Measurements from ENCODE around the gene TTC28. TPM values are rescaled to one million over a fixed set of nuclear protein-coding genes. Genes with fewer than 3 reads are reported as not detected.
"Not testable (repeated sequence)": the region's sequence is repeated elsewhere in the genome, so short reads cannot be mapped to it uniquely, and the experiment has no call there.

The TTC28 gene
- total RNA-seq, 1 experiment from 2014 or later, result 11.2 TPM

DNA sequence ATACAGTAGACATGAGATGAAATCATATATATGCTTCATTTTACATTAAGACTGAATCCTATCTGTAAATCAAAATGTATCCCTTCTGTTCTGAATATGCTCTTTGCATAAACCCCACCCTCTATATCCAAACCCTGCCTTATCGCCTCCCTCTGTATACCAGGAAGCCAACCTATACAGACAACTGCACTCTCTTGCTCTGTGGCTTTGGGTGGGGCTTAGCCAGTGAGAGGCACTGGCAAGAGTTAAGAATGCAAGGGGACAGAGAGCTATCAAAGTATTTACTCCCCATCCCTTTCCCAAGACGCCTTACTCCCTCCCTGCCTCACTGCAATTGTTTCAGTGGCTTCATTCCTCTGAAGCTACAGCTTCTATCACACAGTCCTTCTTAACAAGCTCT is 309.8 kb downstream of the TTC28 start:
- no peaks in the 10 kb centered on the region for H3K27me3 ChIP-seq (ENCODE audit: low read length)
- H3K4me3 ChIP-seq (ENCODE audit: low read length), result no peak overlapping the region
- H3K27ac ChIP-seq (ENCODE audit: low read length), result no peak overlapping the region
- no peaks in the 10 kb centered on the region for H3K79me2 ChIP-seq (ENCODE audit: low read length)
- H3K36me3 ChIP-seq (ENCODE audit: insufficient read depth, low read length), result no peaks in the 10 kb centered on the region
- H4K20me1 ChIP-seq (ENCODE audit: insufficient read depth, low read depth, low read length), result 0 out of 2 replicates have a peak, but pooled peaks cover 6% of the 10 kb centered on the region
- H3K9ac ChIP-seq (ENCODE audit: low read length), result no peak overlapping the region
- H3K4me2 ChIP-seq (ENCODE audit: low read depth, low read length, poor library complexity, severe bottlenecking), result no peak overlapping the region
- H3K9me2 ChIP-seq (replicated peaks; ENCODE audit: insufficient read depth, low read length), result no peaks in the 10 kb centered on the region
- H2AFZ ChIP-seq (ENCODE audit: low read length), result no peak overlapping the region
- no peaks in the 10 kb centered on the region for H3K4me1 ChIP-seq (ENCODE audit: low read length)
- no peaks in the 10 kb centered on the region for H3K9me3 ChIP-seq (ENCODE audit: low read length)
- DNase-seq, result no peak

DNA sequence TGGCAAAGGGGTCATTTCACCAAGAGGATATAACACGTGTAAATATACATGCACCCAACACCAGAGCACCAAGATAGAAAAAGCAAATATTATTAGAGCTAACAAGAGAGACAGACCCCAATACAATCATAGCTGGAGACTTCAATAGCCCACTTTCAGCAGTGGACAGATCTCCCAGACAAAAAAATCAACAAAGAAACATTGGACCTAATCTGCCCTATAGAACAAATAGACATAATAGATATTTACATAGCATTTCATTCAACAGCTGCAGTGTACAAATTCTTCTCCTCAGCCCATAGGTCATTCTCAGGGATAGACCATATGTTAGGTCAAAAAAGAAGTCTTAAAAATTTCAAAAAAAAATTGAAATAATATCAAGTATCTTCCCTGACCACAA is 312.8 kb downstream of the TTC28 start:
- H3K9ac ChIP-seq (ENCODE audit: low read length), result no peak overlapping the region
- H3K79me2 ChIP-seq (ENCODE audit: low read length), result no peaks in the 10 kb centered on the region
- no peaks in the 10 kb centered on the region for H3K9me3 ChIP-seq (ENCODE audit: low read length)
- no peak for DNase-seq
- no peaks in the 10 kb centered on the region for H3K4me1 ChIP-seq (ENCODE audit: low read length)
- no peak overlapping the region for H3K27ac ChIP-seq (ENCODE audit: low read length)
- H3K4me3 ChIP-seq (ENCODE audit: low read length), result no peak overlapping the region
- H3K9me2 ChIP-seq (replicated peaks; ENCODE audit: insufficient read depth, low read length), result no peaks in the 10 kb centered on the region
- H4K20me1 ChIP-seq (ENCODE audit: insufficient read depth, low read depth, low read length), result 0 out of 2 replicates have a peak, but pooled peaks cover under 1% of the 10 kb centered on the region
- H2AFZ ChIP-seq (ENCODE audit: low read length), result no peak overlapping the region
- H3K36me3 ChIP-seq (ENCODE audit: insufficient read depth, low read length), result no peaks in the 10 kb centered on the region
- H3K4me2 ChIP-seq (ENCODE audit: low read depth, low read length, poor library complexity, severe bottlenecking), result no peak overlapping the region
- H3K27me3 ChIP-seq (ENCODE audit: low read length), result no peaks in the 10 kb centered on the region

DNA sequence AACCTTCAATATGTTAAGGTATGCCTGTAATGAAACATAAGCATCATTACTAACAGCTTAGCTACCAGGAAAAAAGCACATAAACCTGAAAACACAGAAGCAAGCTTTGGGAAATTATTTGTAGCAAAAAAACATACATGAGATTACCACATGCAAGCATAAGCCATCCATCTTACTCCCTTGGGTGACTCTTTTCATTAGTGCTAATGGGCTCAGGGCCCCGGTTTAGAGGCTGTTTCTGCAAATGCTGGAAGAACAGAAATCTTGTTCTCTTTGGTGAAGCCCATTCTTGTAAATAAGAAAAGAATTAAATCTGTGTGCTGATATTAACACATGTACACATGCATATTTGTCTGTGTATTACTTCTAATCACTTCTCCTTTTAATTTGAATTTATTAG is 314.3 kb downstream of the TTC28 start:
- Histone ChIP-seq H3K79me2 (ENCODE audit: low read length) (no peaks in the 10 kb centered on the region), H3K4me2 (ENCODE audit: low read depth, low read length, poor library complexity, severe bottlenecking) (no peak overlapping the region), H2AFZ (ENCODE audit: low read length) (no peak overlapping the region), H3K36me3 (ENCODE audit: insufficient read depth, low read length) (no peaks in the 10 kb centered on the region), H3K9me2 (replicated peaks; ENCODE audit: insufficient read depth, low read length) (no peaks in the 10 kb centered on the region), H3K27ac (ENCODE audit: low read length) (no peak overlapping the region), H3K9ac (ENCODE audit: low read length) (no peak overlapping the region), H4K20me1 (ENCODE audit: insufficient read depth, low read depth, low read length) (no peaks in the 10 kb centered on the region), H3K4me3 (ENCODE audit: low read length) (no peak overlapping the region), H3K9me3 (ENCODE audit: low read length) (no peaks in the 10 kb centered on the region), H3K4me1 (ENCODE audit: low read length) (no peaks in the 10 kb centered on the region), H3K27me3 (ENCODE audit: low read length) (no peaks in the 10 kb centered on the region)
- no peak for DNase-seq

DNA sequence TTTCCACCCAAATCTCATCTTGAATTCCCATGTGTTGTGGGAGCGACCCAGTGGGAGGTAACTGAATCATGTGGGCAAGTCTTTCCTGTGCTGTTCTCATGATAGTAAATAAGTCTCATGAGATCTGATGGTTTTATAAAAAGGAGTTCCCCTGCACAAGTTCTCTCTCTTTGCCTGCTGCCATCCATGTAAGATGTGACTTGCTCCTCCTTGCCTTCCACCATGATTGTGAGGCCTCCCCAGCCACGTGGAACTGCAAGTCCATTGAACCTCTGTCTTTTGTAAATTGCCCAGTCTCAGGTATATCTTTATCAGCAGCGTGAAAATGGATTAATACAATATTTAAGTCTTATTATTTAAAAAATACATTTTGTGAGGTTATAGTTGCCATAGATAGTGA is 315.5 kb downstream of the TTC28 start:
- H3K4me3 ChIP-seq (ENCODE audit: low read length); DNase-seq; H3K79me2 ChIP-seq (ENCODE audit: low read length); H3K27ac ChIP-seq (ENCODE audit: low read length); H4K20me1 ChIP-seq (ENCODE audit: insufficient read depth, low read depth, low read length); H3K9ac ChIP-seq (ENCODE audit: low read length); H3K4me2 ChIP-seq (ENCODE audit: low read depth, low read length, poor library complexity, severe bottlenecking); H3K4me1 ChIP-seq (ENCODE audit: low read length); H3K9me3 ChIP-seq (ENCODE audit: low read length); H3K36me3 ChIP-seq (ENCODE audit: insufficient read depth, low read length); H3K27me3 ChIP-seq (ENCODE audit: low read length); H3K9me2 ChIP-seq (replicated peaks; ENCODE audit: insufficient read depth, low read length); H2AFZ ChIP-seq (ENCODE audit: low read length): not testable (repeated sequence)

DNA sequence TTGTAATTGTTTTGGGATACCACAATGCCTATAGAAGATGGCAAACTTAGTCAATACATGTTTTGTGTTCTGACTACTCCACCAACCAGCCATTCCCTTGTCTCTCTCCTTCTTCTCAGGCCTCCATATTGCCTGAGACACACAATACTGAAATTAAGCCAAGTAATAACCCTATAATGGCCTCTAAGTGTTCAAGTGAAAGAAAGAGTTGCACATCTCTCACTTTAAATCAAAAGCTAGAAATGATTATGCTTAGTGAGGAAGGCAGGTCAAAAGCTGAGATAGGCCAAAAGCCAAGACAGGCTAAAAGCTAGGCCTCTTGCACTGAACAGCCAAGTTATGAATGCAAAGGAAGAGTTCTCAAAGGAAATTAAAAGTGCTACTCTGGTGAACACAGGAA is 318.7 kb downstream of the TTC28 start:
- Histone ChIP-seq H3K9me3 (ENCODE audit: low read length) (no peaks in the 10 kb centered on the region), H2AFZ (ENCODE audit: low read length) (no peak overlapping the region), H3K27ac (ENCODE audit: low read length) (no peak overlapping the region), H3K9me2 (replicated peaks; ENCODE audit: insufficient read depth, low read length) (no peaks in the 10 kb centered on the region), H3K4me1 (ENCODE audit: low read length) (no peaks in the 10 kb centered on the region), H3K9ac (ENCODE audit: low read length) (no peak overlapping the region), H3K36me3 (ENCODE audit: insufficient read depth, low read length) (no peaks in the 10 kb centered on the region), H3K4me3 (ENCODE audit: low read length) (no peak overlapping the region), H3K27me3 (ENCODE audit: low read length) (no peaks in the 10 kb centered on the region), H3K79me2 (ENCODE audit: low read length) (no peaks in the 10 kb centered on the region), H4K20me1 (ENCODE audit: insufficient read depth, low read depth, low read length) (no peaks in the 10 kb centered on the region), H3K4me2 (ENCODE audit: low read depth, low read length, poor library complexity, severe bottlenecking) (no peak overlapping the region)
- no peak for DNase-seq

DNA sequence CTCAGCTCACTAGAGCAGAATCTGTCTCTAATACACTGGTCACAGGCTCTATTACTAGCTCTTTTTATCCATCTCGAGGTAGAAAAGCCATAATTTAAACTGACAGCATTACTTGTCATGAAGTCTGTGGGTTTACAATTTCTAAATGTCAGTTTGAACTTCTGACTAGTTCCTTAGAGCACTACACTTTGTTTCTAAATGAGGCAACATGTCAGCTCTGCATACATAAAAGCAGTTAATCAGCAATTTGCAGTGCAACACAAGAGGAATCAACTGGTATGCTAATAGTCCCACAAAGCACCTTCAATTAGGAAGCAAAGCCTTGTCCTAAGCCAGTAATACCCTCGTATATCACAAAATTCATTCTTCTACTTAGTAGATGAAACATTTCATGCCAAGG is 321.3 kb downstream of the TTC28 start:
- Histone ChIP-seq H3K9me3 (ENCODE audit: low read length) (no peaks in the 10 kb centered on the region), H3K4me2 (ENCODE audit: low read depth, low read length, poor library complexity, severe bottlenecking) (no peak overlapping the region), H4K20me1 (ENCODE audit: insufficient read depth, low read depth, low read length) (no peaks in the 10 kb centered on the region), H3K79me2 (ENCODE audit: low read length) (no peaks in the 10 kb centered on the region), H3K4me3 (ENCODE audit: low read length) (no peak overlapping the region), H3K9ac (ENCODE audit: low read length) (no peak overlapping the region), H3K4me1 (ENCODE audit: low read length) (no peaks in the 10 kb centered on the region), H3K27ac (ENCODE audit: low read length) (no peak overlapping the region), H3K9me2 (replicated peaks; ENCODE audit: insufficient read depth, low read length) (no peaks in the 10 kb centered on the region), H2AFZ (ENCODE audit: low read length) (no peak overlapping the region), H3K27me3 (ENCODE audit: low read length) (no peaks in the 10 kb centered on the region), H3K36me3 (ENCODE audit: insufficient read depth, low read length) (no peaks in the 10 kb centered on the region)
- no peak for DNase-seq

DNA sequence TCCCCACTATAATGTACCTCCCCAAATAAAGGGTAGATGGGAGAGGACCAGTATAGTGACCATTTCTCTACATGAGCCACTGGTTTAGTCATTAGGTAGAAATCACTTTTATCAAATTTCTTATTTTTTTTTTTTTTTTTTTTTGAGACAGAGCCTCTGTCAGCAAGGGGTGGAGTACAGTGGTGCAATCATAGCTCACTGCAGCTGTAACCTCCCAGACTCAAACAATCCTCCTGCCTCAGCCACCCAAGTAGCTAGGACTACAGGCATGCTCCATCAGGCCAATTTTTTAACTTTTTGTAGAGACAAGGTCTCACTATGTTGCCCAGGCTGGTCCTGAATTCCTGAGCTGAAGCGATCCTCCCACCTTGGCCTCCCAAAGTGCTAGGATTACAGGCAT is 322.4 kb downstream of the TTC28 start:
- no peak overlapping the region for H3K4me2 ChIP-seq (ENCODE audit: low read depth, low read length, poor library complexity, severe bottlenecking)
- no peak for DNase-seq
- no peaks in the 10 kb centered on the region for H3K4me1 ChIP-seq (ENCODE audit: low read length)
- no peaks in the 10 kb centered on the region for H3K79me2 ChIP-seq (ENCODE audit: low read length)
- H3K27me3 ChIP-seq (ENCODE audit: low read length), result no peaks in the 10 kb centered on the region
- no peak overlapping the region for H3K4me3 ChIP-seq (ENCODE audit: low read length)
- no peak overlapping the region for H3K27ac ChIP-seq (ENCODE audit: low read length)
- no peaks in the 10 kb centered on the region for H4K20me1 ChIP-seq (ENCODE audit: insufficient read depth, low read depth, low read length)
- no peak overlapping the region for H2AFZ ChIP-seq (ENCODE audit: low read length)
- H3K9ac ChIP-seq (ENCODE audit: low read length), result no peak overlapping the region
- H3K9me3 ChIP-seq (ENCODE audit: low read length), result no peaks in the 10 kb centered on the region
- no peaks in the 10 kb centered on the region for H3K9me2 ChIP-seq (replicated peaks; ENCODE audit: insufficient read depth, low read length)
- H3K36me3 ChIP-seq (ENCODE audit: insufficient read depth, low read length), result no peaks in the 10 kb centered on the region

DNA sequence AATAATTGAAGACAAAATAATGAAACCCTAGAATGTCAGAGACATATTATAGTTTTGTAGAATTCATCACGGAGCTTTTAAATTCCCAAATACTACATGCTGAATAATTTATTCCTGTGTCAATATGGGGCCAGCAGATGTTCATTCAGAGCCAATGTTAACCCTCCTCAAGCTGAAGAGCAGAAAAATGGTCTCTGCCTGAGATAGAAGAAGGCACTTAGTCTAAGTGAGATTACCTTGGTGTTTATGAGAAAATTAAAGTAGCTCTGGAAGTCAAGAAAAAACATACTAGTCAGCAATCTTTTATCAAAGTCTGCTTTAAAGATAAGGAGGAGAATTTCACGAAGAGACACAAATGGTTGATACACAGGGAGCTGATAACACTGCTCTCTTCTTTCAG is 328.2 kb downstream of the TTC28 start:
- H3K9me3 ChIP-seq (ENCODE audit: low read length), result no peaks in the 10 kb centered on the region
- H3K4me3 ChIP-seq (ENCODE audit: low read length), result no peak overlapping the region
- H3K4me1 ChIP-seq (ENCODE audit: low read length), result no peaks in the 10 kb centered on the region
- no peak for DNase-seq
- no peak overlapping the region for H3K9ac ChIP-seq (ENCODE audit: low read length)
- H3K27me3 ChIP-seq (ENCODE audit: low read length), result no peaks in the 10 kb centered on the region
- no peaks in the 10 kb centered on the region for H3K9me2 ChIP-seq (replicated peaks; ENCODE audit: insufficient read depth, low read length)
- H3K79me2 ChIP-seq (ENCODE audit: low read length), result no peaks in the 10 kb centered on the region
- peaks cover 19% of the 10 kb centered on the region; the same call in 1 of the 2 replicates for H4K20me1 ChIP-seq (ENCODE audit: insufficient read depth, low read depth, low read length)
- no peaks in the 10 kb centered on the region for H3K36me3 ChIP-seq (ENCODE audit: insufficient read depth, low read length)
- no peak overlapping the region for H3K4me2 ChIP-seq (ENCODE audit: low read depth, low read length, poor library complexity, severe bottlenecking)
- no peak overlapping the region for H3K27ac ChIP-seq (ENCODE audit: low read length)
- no peak overlapping the region for H2AFZ ChIP-seq (ENCODE audit: low read length)
